Measurements from ENCODE around the gene ZNF474. TPM values are rescaled to one million over a fixed set of nuclear protein-coding genes. Genes with fewer than 3 reads are reported as not detected.

ZNF474 gene
- total and polyA plus RNA-seq, 2 donors from 2014 or later = 0.38 TPM; not detected in 1

DNA sequence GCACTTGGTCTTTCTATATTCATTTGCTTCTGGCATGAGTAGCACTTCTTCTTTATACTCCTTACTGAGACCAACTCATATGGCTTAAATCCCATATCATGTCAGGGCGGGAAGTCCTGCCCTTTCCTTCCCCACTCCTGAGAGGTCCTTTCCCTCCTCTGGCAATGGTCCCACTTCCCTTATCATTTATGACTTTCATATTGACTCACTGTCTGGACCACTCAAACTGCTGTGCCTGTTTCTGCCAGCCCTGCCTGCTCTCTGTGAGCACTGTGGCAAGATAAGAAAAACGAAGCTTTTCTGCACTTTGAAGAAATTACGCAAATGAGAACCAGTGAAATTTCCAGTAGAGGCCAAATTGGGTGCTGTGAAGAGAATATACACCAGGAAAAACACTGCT, 58.1 kb downstream of the ZNF474 start:
- no peak for FAIRE-seq

DNA sequence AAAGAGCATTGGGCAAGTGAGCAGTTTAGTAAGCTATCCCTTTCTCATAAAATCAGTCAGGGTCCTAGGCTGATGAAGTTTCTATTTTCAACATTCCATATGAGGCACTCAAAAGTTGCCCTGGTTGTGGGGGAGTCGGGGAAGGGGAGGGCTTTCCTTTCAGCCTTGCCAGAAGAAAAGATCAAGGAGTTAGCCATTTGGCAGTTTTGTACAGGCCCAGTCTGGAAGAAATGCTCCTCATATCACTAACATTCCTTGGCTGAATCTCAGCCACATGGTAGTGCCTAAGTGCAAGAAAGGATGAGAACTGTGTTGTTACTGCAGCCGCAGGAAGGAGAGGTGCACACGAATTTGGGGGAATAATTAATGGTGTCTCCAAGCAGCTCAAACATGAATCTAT, 60.8 kb downstream of the ZNF474 start:
- Histone ChIP-seq H3K4me3 (ENCODE audit: low read length in 3 of 3) (no peak overlapping the region), H3K27ac (ENCODE audit: low read depth in 2 of 2, low read length in 2 of 2) (no peak overlapping the region), H3K9me3 (ENCODE audit: control insufficient read depth in 2 of 3, insufficient read depth in 1 of 3, low read length in 3 of 3) (no peaks in the 10 kb centered on the region), H3K27me3 (ENCODE audit: control insufficient read depth, insufficient read depth, low read length) (no peaks in the 10 kb centered on the region), H3K9ac (ENCODE audit: low read length in 3 of 3) (no peak overlapping the region), H3K4me1 (ENCODE audit: control insufficient read depth in 2 of 3, insufficient read depth in 2 of 3, low read depth in 1 of 3, low read length in 3 of 3) (no peaks in the 10 kb centered on the region), H3K36me3 (ENCODE audit: control insufficient read depth in 2 of 3, insufficient read depth in 3 of 3, low read length in 3 of 3) (no peaks in the 10 kb centered on the region)
- intact Hi-C loops (cut with DNase I) = loop anchor here (10.0 kb wide), 1 partner anchor 305 kb away; no protein-coding TSS in a partner anchor
- TF ChIP-seq, protein P1, sequence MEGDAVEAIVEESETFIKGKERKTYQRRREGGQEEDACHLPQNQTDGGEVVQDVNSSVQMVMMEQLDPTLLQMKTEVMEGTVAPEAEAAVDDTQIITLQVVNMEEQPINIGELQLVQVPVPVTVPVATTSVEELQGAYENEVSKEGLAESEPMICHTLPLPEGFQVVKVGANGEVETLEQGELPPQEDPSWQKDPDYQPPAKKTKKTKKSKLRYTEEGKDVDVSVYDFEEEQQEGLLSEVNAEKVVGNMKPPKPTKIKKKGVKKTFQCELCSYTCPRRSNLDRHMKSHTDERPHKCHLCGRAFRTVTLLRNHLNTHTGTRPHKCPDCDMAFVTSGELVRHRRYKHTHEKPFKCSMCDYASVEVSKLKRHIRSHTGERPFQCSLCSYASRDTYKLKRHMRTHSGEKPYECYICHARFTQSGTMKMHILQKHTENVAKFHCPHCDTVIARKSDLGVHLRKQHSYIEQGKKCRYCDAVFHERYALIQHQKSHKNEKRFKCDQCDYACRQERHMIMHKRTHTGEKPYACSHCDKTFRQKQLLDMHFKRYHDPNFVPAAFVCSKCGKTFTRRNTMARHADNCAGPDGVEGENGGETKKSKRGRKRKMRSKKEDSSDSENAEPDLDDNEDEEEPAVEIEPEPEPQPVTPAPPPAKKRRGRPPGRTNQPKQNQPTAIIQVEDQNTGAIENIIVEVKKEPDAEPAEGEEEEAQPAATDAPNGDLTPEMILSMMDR (IDR thresholded peaks at IDR 0.05; ENCODE audit: borderline replicate concordance, extremely low read depth, insufficient read depth) = no peak
- DNase-seq (no peak), FAIRE-seq (no peak)

More for the DNA sequence above, 58.1 kb downstream of the ZNF474 start:
- H3K27me3 ChIP-seq (ENCODE audit: control insufficient read depth, insufficient read depth, low read length) = no peaks in the 10 kb centered on the region
- no peak overlapping the region for H3K9ac ChIP-seq (ENCODE audit: low read length in 3 of 3)
- H3K9me3 ChIP-seq (ENCODE audit: control insufficient read depth in 2 of 3, insufficient read depth in 1 of 3, low read length in 3 of 3) = no peaks in the 10 kb centered on the region
- H3K4me3 ChIP-seq (ENCODE audit: low read length in 3 of 3) = no peak overlapping the region
- TF ChIP-seq, protein P1 (IDR thresholded peaks at IDR 0.05; ENCODE audit: borderline replicate concordance, extremely low read depth, insufficient read depth) = no peak
- H3K27ac ChIP-seq (ENCODE audit: low read depth in 2 of 2, low read length in 2 of 2) = no peak overlapping the region
- no peaks in the 10 kb centered on the region for H3K36me3 ChIP-seq (ENCODE audit: control insufficient read depth in 2 of 3, insufficient read depth in 3 of 3, low read length in 3 of 3)
- intact Hi-C loops (cut with DNase I) = no loop called here
- no peak for DNase-seq
- no peaks in the 10 kb centered on the region for H3K4me1 ChIP-seq (ENCODE audit: control insufficient read depth in 2 of 3, insufficient read depth in 2 of 3, low read depth in 1 of 3, low read length in 3 of 3)

DNA sequence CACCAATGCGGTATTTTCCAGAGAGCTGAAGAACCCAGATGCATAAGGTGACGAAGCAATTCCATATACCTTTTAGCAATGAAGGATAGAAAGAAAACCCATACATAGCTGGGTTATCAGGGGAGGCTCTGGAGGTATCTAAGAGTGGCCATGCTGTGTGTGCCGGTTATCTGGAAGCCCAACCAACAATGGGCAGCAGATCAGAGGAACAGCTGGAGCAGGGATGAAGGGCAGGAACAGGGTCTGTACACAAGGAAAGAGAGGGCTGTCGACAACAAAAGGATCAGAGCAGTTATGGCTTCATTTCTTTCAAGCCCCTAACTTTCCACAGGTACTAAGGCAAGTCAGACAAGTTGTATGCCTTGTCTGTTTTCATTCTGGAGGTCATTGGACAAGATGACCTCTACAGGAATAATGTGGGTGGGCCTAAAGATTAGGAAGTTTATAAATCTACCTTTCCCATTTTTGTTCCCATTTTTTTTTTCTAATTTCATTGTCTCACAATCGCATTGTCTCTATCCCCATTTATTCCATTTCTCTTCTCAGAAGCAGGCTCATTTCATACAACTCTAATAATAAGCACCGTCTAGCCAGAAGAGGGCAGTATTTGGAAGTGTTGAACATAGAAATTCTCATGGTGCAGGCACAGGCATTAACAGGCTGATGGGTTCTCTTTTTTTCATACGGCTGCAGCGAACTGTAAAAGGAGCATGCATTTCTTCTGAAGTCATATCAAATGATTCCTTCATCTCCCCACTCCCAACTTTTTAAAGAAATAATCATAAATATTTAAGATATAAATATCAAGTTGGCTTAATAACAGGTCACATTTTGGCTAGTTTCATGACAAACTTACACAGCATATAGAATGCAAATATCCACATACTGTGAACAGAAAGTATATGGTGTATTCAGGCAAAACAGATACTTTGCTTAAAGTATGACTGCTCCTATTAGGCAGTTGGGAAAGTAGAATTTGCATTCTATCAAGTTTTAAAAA, 63.5 kb downstream of the ZNF474 start:
- DNase-seq (peak in 3 of 5 donors; percentile 48 to 94 (median 88)), FAIRE-seq (peak; percentile 83)
- intact Hi-C loops (cut with DNase I) = loop anchor here (10.0 kb wide), 1 partner anchor 302 kb away; no protein-coding TSS in a partner anchor
- H3K4me1 ChIP-seq (ENCODE audit: control insufficient read depth in 2 of 3, insufficient read depth in 2 of 3, low read depth in 1 of 3, low read length in 3 of 3) = no peaks in the 10 kb centered on the region
- no peak overlapping the region for H3K27ac ChIP-seq (ENCODE audit: low read depth in 2 of 2, low read length in 2 of 2)
- H3K36me3 ChIP-seq (ENCODE audit: control insufficient read depth in 2 of 3, insufficient read depth in 3 of 3, low read length in 3 of 3) = no peaks in the 10 kb centered on the region
- H3K4me3 ChIP-seq (ENCODE audit: low read length in 3 of 3) = no peak overlapping the region
- H3K27me3 ChIP-seq (ENCODE audit: control insufficient read depth, insufficient read depth, low read length) = no peaks in the 10 kb centered on the region
- no peaks in the 10 kb centered on the region for H3K9me3 ChIP-seq (ENCODE audit: control insufficient read depth in 2 of 3, insufficient read depth in 1 of 3, low read length in 3 of 3)
- TF ChIP-seq, protein P1 (IDR thresholded peaks at IDR 0.05; ENCODE audit: borderline replicate concordance, extremely low read depth, insufficient read depth) = peak; percentile 71
- no peak overlapping the region for H3K9ac ChIP-seq (ENCODE audit: low read length in 3 of 3)
